ENCODE data around the gene BPIFA2.
"Not testable (repeated sequence)": the region's sequence is repeated elsewhere in the genome, so short reads cannot be mapped to it uniquely, and the experiment has no call there.

BPIFA2 gene

DNA sequence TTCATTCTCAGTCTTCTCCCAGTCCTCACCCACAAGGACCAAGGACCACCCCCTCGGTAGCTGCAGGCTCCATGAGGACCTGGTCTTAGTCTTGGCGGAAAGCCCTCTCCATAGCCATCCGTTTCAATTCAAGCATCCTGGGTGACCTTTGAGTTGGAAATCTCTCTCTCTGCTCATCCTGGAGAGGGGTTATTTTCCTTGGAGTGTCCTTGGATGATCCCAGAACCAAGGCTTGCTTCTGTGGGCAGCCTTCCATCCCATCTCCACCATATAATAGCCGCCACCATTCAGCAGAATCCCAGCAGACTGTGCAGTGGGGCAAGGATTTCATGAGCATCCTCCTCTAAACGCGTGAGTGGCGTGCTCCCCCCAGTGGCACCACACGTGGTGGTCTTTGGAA is at the start of gene BPIFA2:
BPIFA2 (plus strand) TSS at position 301 of the 400 bp plus-strand sequence. CDS start 987 bp downstream, outside the sequence.
- DNase-seq (ENCODE audit: low read depth in 2 of 2) = no peak

- DNase-seq (ENCODE audit: low read depth in 2 of 2) = no peak
Observed at GRCh38 chr20:33119725-33120720, 47.9 kb upstream of the BPIFA2 start.

DNA sequence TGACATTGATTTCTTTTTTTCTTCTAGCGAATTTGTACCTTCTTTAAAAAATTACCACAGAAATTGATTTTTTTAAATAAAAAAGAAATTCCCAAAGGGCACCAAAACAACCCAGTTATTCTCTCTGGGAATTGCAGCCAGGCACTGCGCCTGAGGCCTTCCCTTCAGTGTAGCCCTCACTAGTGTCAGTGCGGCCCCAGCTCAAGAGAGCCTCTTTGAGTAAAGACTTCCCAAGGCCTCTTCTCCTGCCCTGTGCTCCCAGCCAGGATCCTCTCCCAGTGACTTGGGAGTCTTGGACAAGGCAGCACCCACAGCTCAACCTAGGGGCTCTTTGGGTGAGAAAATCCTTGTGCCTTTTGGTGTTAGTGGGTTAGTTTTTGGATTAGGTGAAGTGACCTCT is 47.0 kb upstream of the BPIFA2 start:
- no peak for DNase-seq (ENCODE audit: low read depth in 2 of 2)

DNA sequence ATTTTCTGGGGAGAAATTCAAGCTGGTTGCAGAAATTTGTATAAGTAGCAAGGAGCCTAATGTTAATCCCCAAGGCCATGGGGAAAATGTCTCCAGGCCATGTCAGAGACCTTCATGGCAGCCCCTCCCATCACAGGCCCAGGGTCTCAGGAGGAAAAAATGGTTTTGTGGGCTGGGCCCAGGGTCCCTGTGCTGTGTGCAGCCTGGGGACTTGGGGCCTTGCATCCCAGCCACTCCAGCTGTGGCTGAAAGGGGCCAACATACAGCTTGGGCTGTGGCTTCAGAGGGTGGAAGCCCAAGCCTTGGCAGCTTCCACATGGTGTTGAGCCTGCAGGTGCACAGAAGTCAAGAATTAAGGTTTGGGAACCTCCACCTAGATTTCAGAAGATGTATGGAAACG is 45.7 kb upstream of the BPIFA2 start:
- DNase-seq (ENCODE audit: low read depth in 2 of 2) = not testable (repeated sequence)

- no peak for DNase-seq (ENCODE audit: low read depth in 2 of 2)
Observed at GRCh38 chr20:33124261-33124660, 43.7 kb upstream of the BPIFA2 start.

- no peak for DNase-seq (ENCODE audit: low read depth in 2 of 2)
Observed at GRCh38 chr20:33124994-33125393, 43.0 kb upstream of the BPIFA2 start.

- no peak for DNase-seq (ENCODE audit: low read depth in 2 of 2)
Observed at GRCh38 chr20:33125983-33126382, 42.0 kb upstream of the BPIFA2 start.

DNA sequence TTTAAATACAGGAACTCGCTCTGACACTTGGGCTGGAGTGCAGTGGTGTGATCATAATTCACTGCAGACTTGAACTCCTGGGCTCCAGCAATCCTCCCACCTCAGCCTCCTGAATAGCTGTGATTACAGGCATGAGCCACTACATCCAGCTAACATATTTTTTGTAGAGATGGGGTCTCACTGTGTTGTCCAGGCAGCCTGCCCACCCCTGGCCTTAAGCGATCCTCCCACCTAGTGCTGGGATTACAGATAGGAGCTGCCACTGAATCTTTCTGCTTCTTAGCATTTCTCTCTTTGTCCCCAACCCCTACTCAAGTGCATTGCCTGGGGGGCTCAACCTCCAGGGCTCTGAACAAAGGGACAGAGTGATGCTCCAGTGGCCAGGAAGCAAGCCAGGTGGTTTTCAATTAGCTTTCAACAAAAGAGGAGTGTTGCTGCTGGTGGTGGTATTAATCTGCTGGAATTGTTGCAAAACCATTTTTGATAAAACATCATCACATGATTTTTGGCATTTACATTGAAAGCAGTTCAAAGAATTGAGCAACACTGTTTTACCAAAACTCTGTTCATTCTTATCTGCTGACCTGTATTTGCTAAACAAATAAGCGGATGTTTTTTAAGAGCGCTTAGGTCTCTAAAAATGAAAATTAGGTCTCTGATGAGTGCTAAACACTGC is 40.4 kb upstream of the BPIFA2 start:
- no peak for DNase-seq (ENCODE audit: low read depth in 2 of 2)

GRCh38 chr20:33130568-33131061 is 37.3 kb upstream of the BPIFA2 start:
- DNase-seq (ENCODE audit: low read depth in 2 of 2) = no peak

DNA sequence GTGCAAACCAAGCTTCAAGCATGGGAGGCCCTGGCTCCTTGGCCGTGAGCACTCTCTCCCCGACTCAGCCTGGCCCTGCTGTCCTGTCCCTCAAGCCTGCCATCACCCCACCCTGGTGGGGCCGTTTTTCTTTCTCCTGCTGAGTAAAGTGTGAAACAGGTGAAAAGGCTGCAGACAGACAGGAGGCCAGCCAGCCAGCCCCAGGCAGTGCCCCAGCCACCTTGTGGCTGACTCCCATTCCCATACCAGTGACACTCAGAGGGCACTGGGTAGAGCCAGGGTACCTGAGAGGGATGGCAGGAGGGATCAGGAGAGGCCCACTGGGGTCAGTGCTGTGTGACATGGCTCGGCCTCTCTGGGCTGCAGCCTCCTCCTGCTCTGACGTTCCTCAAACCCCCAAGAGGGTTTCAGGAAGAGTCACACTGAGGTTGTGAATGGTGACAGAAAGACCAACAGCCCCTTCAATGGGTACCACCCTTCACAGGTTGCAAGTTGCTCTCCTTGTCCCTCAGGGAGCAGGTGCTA is 35.9 kb upstream of the BPIFA2 start:
- DNase-seq (ENCODE audit: low read depth in 2 of 2) = no peak

- no peak for DNase-seq (ENCODE audit: low read depth in 2 of 2)
Observed at GRCh38 chr20:33132513-33133372, 35.2 kb upstream of the BPIFA2 start.

DNA sequence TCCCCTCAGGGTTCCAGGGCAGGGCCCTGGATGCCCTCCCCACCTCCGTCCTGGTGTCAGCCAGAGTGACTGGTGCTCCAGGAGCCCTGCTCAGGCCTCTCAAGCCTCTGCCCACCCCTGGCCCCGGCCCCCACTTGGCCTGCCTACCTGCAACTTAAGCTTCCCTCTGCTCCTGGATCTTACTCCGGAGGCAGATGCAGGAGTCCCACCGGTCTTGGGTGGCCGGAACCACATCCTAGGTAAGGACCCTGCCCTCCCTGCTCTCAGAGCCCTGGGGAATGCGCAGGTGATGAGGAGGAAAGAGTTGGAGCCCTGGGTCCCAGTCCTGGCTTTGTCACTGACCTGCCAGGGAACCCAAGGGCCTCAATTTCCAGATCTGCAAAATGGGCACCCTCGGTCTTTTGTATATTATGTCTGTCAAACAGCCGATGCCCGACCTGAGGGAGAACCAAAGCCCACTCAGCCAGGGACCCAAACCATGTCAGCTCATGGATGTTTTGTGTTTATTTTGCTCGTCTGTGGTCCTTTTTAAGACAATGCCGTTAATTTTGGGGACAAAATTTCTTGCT is 34.5 kb upstream of the BPIFA2 start:
- DNase-seq (ENCODE audit: low read depth in 2 of 2) = no peak

DNA sequence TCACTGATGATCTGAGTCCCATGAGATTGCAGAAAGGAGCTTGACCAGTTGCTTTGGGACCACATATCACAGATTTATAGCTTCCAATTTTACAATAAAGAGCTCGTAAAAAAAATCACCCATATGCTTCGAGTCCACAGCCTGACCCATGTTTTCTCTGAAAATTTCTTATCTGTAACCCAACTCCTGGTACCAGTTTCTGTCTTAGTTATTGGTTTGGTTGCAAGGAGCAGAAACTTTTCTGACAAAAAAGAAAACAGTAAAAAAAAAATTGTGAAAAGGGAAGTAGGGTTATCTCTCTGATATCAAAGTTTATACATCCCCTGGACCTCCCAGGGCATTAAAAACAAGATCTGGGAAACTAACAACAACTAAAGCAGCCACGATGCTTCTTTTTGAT is 30.8 kb upstream of the BPIFA2 start:
- no peak for DNase-seq (ENCODE audit: low read depth in 2 of 2)

DNA sequence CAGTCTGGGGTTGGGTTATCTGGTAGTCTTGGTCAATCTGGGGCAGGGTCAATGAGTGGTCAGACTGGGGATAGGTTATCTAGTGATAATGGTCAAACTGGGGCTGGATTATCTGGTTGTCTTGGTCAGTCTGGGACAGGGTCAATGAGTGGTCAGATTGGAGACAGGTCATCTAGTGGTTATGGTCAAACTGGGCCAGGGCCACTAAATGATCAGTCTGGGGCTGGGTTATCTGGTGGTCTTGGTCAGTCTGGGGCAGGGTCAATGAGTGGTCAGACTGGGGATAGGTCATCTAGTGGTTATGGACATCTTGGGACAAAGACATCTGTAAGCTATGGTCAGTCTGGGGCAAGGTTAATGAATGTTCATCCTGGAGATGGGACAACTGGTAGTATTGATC is 28.5 kb upstream of the BPIFA2 start:
- DNase-seq (ENCODE audit: low read depth in 2 of 2) = no peak

- no peak for DNase-seq (ENCODE audit: low read depth in 2 of 2)
Observed at GRCh38 chr20:33145521-33145920, 22.4 kb upstream of the BPIFA2 start.

DNA sequence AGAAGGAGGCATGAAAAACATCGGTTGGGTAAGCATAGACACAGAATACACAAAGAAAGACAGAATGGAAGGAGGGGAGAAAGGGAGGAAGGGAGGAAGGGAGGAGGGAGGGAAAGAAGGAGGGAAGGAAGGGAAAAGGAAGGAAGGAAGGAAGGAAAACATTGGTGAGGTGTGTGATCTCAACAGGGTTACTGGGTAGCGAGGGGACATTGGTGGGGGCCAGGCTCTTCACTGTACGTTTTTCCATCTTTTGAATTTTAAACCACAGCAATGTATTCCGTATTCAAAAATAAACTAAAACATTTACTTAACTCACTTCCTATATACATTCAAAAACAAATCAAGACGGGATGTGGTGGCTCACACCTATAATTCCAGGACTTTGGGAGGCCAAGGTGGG is 20.7 kb upstream of the BPIFA2 start:
- DNase-seq (ENCODE audit: low read depth in 2 of 2) = no peak

- no peak for DNase-seq (ENCODE audit: low read depth in 2 of 2)
Observed at GRCh38 chr20:33148040-33148439, 19.9 kb upstream of the BPIFA2 start.

GRCh38 chr20:33154252-33154651 is 13.7 kb upstream of the BPIFA2 start:
- no peak for DNase-seq (ENCODE audit: low read depth in 2 of 2)

- DNase-seq (ENCODE audit: low read depth in 2 of 2) = no peak
Observed at GRCh38 chr20:33158637-33159385, 9.1 kb upstream of the BPIFA2 start.

GRCh38 chr20:33159713-33160112 is 8.2 kb upstream of the BPIFA2 start:
- no peak for DNase-seq (ENCODE audit: low read depth in 2 of 2)

All from stimulated activated CD4-positive, alpha-beta T cell treated with anti-CD3 and anti-CD28 coated beads, Interleukin-1b, Interleukin-23, amount 100 ng/mL, for 1 hour (primary cell).